HEK293 (cell line): ENCODE measurements around the gene SULT1A2.
A peak's percentile ranks its signal among the peaks of the same experiment; 100 is the strongest.

Source experiments
- YY1 ChIP-seq: fragments of 450-650 bp; formaldehyde crosslinking; IDR thresholded peaks from 2 replicates; pipeline ENCODE4 v1.5.1; 2018; ENCODE audit warnings: missing biosample characterization, missing genetic modification characterization
- ZBTB1 ChIP-seq: fragments of 450-650 bp; formaldehyde crosslinking; IDR thresholded peaks from 2 replicates; pipeline ENCODE4 v1.5.1; 2016; ENCODE audit warnings: missing biosample characterization, missing genetic modification characterization
- ZNF350 ChIP-seq: fragments of 450-650 bp; formaldehyde crosslinking; IDR thresholded peaks from 2 replicates; pipeline ENCODE4 v1.5.0; 2017; ENCODE audit warnings: missing biosample characterization, mild to moderate bottlenecking, missing genetic modification characterization
- ZNF585B ChIP-seq: fragments of 450-650 bp; formaldehyde crosslinking; IDR thresholded peaks from 2 replicates; pipeline ENCODE4 v1.5.1; 2016; ENCODE audit warnings: missing biosample characterization, missing genetic modification characterization
- ZNF830 ChIP-seq: fragments of 450-650 bp; IDR thresholded peaks from 2 replicates; pipeline ENCODE4 v1.5.0; 2018; ENCODE audit warnings: missing biosample characterization, missing genetic modification characterization, low read depth, mild to moderate bottlenecking, moderate library complexity
- TF ChIP-seq, protein P1 (sequence below): fragments of 450-650 bp; formaldehyde crosslinking; IDR thresholded peaks from 2 replicates; pipeline ENCODE4 v1.5.1; 2016; ENCODE audit warnings: missing biosample characterization, missing genetic modification characterization
- TF ChIP-seq, protein P2 (sequence below): fragments of 450-650 bp; formaldehyde crosslinking; IDR thresholded peaks from 2 replicates; pipeline ENCODE4 v1.5.1; 2017; ENCODE audit warnings: missing biosample characterization, missing genetic modification characterization
- TF ChIP-seq, protein P3 (sequence below): fragments of 450-650 bp; formaldehyde crosslinking; IDR thresholded peaks from 2 replicates; pipeline ENCODE4 v1.5.1; 2017; ENCODE audit warnings: missing biosample characterization, missing genetic modification characterization
- TF ChIP-seq, protein P4 (sequence below): fragments of 450-650 bp; formaldehyde crosslinking; IDR thresholded peaks from 2 replicates; pipeline ENCODE4 v1.5.1; 2016; ENCODE audit warnings: missing biosample characterization, missing genetic modification characterization
- TF ChIP-seq, protein P5 (sequence below): fragments of 450-650 bp; formaldehyde crosslinking; IDR thresholded peaks from 2 replicates; pipeline ENCODE4 v1.5.1; 2016; ENCODE audit warnings: missing biosample characterization, missing genetic modification characterization
- TF ChIP-seq, protein P6 (sequence below): fragments of 450-650 bp; formaldehyde crosslinking; IDR thresholded peaks from 2 replicates; pipeline ENCODE4 v1.5.1; 2017; ENCODE audit warnings: missing biosample characterization, missing genetic modification characterization

DNA sequence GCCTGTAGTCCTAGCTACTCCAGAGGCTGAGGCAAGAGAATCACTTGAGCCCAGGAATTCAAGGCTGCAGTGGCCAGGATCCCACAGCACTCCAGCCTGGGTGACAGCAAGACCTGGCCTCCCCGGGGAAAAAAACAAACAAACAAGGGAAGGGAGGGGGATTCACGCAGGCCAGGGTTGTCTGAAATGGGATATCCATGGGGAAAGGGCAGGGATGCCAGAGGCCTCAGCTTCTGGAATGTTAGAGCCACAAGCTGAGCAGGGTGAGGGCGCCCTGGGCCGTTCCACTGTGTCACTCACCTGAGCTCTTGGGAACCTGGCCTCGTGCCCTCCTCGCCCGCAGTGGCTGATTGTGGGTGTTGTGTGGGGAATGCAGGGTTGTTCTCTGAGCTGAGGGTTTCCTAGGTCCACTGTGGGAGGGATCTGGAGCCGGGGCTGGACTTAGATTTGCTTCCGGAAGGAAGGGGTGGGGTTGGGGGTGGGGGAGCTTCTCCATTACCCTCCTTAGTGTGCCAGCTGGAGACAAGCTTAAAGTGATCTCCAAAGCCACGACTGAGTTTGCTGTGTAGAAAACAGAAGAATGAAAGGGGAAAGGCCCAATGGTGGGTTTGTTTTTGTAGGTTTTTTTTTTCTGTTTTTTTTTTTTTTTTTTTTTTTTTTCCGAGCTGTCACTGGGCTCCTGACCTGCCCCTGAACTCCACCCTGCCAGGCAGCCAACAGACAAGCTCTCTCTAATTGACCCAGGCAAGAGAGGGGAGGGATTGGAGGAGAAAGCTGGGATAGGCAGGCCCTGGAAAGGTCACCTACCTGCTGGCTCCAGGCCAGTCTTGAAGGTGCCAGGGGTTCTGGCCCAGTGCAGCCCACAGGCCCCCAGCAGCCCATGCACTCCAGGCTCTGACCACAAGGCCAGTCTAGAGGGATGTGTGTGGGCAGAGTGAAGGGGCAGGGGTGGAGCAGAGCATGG lies 13.1 kb upstream of the SULT1A2 start, which contains the start of gene SULT1A1:
- TF ChIP-seq, protein P1, sequence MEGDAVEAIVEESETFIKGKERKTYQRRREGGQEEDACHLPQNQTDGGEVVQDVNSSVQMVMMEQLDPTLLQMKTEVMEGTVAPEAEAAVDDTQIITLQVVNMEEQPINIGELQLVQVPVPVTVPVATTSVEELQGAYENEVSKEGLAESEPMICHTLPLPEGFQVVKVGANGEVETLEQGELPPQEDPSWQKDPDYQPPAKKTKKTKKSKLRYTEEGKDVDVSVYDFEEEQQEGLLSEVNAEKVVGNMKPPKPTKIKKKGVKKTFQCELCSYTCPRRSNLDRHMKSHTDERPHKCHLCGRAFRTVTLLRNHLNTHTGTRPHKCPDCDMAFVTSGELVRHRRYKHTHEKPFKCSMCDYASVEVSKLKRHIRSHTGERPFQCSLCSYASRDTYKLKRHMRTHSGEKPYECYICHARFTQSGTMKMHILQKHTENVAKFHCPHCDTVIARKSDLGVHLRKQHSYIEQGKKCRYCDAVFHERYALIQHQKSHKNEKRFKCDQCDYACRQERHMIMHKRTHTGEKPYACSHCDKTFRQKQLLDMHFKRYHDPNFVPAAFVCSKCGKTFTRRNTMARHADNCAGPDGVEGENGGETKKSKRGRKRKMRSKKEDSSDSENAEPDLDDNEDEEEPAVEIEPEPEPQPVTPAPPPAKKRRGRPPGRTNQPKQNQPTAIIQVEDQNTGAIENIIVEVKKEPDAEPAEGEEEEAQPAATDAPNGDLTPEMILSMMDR (tag by site-specific recombination): no peak
- no peak for TF ChIP-seq ZBTB1 (tag by site-specific recombination)
- no peak for TF ChIP-seq YY1 (tag by site-specific recombination)
- TF ChIP-seq, protein P2, sequence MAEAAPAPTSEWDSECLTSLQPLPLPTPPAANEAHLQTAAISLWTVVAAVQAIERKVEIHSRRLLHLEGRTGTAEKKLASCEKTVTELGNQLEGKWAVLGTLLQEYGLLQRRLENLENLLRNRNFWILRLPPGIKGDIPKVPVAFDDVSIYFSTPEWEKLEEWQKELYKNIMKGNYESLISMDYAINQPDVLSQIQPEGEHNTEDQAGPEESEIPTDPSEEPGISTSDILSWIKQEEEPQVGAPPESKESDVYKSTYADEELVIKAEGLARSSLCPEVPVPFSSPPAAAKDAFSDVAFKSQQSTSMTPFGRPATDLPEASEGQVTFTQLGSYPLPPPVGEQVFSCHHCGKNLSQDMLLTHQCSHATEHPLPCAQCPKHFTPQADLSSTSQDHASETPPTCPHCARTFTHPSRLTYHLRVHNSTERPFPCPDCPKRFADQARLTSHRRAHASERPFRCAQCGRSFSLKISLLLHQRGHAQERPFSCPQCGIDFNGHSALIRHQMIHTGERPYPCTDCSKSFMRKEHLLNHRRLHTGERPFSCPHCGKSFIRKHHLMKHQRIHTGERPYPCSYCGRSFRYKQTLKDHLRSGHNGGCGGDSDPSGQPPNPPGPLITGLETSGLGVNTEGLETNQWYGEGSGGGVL (tag by site-specific recombination): no peak
- TF ChIP-seq, protein P3, sequence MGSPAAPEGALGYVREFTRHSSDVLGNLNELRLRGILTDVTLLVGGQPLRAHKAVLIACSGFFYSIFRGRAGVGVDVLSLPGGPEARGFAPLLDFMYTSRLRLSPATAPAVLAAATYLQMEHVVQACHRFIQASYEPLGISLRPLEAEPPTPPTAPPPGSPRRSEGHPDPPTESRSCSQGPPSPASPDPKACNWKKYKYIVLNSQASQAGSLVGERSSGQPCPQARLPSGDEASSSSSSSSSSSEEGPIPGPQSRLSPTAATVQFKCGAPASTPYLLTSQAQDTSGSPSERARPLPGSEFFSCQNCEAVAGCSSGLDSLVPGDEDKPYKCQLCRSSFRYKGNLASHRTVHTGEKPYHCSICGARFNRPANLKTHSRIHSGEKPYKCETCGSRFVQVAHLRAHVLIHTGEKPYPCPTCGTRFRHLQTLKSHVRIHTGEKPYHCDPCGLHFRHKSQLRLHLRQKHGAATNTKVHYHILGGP (tag by site-specific recombination): no peak
- TF ChIP-seq, protein P4, sequence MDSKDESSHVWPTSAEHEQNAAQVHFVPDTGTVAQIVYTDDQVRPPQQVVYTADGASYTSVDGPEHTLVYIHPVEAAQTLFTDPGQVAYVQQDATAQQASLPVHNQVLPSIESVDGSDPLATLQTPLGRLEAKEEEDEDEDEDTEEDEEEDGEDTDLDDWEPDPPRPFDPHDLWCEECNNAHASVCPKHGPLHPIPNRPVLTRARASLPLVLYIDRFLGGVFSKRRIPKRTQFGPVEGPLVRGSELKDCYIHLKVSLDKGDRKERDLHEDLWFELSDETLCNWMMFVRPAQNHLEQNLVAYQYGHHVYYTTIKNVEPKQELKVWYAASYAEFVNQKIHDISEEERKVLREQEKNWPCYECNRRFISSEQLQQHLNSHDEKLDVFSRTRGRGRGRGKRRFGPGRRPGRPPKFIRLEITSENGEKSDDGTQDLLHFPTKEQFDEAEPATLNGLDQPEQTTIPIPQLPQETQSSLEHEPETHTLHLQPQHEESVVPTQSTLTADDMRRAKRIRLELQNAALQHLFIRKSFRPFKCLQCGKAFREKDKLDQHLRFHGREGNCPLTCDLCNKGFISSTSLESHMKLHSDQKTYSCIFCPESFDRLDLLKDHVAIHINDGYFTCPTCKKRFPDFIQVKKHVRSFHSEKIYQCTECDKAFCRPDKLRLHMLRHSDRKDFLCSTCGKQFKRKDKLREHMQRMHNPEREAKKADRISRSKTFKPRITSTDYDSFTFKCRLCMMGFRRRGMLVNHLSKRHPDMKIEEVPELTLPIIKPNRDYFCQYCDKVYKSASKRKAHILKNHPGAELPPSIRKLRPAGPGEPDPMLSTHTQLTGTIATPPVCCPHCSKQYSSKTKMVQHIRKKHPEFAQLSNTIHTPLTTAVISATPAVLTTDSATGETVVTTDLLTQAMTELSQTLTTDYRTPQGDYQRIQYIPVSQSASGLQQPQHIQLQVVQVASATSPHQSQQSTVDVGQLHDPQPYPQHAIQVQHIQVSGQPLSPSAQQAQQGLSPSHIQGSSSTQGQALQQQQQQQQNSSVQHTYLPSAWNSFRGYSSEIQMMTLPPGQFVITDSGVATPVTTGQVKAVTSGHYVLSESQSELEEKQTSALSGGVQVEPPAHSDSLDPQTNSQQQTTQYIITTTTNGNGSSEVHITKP (tag by site-specific recombination): peak; percentile 61; the same call in 1 of the 2 replicates
- TF ChIP-seq ZNF830 (tag by site-specific recombination): no peak
- TF ChIP-seq, protein P5, sequence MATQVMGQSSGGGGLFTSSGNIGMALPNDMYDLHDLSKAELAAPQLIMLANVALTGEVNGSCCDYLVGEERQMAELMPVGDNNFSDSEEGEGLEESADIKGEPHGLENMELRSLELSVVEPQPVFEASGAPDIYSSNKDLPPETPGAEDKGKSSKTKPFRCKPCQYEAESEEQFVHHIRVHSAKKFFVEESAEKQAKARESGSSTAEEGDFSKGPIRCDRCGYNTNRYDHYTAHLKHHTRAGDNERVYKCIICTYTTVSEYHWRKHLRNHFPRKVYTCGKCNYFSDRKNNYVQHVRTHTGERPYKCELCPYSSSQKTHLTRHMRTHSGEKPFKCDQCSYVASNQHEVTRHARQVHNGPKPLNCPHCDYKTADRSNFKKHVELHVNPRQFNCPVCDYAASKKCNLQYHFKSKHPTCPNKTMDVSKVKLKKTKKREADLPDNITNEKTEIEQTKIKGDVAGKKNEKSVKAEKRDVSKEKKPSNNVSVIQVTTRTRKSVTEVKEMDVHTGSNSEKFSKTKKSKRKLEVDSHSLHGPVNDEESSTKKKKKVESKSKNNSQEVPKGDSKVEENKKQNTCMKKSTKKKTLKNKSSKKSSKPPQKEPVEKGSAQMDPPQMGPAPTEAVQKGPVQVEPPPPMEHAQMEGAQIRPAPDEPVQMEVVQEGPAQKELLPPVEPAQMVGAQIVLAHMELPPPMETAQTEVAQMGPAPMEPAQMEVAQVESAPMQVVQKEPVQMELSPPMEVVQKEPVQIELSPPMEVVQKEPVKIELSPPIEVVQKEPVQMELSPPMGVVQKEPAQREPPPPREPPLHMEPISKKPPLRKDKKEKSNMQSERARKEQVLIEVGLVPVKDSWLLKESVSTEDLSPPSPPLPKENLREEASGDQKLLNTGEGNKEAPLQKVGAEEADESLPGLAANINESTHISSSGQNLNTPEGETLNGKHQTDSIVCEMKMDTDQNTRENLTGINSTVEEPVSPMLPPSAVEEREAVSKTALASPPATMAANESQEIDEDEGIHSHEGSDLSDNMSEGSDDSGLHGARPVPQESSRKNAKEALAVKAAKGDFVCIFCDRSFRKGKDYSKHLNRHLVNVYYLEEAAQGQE (tag by site-specific recombination): no peak
- no peak for TF ChIP-seq ZNF585B (tag by site-specific recombination)
- TF ChIP-seq, protein P6, sequence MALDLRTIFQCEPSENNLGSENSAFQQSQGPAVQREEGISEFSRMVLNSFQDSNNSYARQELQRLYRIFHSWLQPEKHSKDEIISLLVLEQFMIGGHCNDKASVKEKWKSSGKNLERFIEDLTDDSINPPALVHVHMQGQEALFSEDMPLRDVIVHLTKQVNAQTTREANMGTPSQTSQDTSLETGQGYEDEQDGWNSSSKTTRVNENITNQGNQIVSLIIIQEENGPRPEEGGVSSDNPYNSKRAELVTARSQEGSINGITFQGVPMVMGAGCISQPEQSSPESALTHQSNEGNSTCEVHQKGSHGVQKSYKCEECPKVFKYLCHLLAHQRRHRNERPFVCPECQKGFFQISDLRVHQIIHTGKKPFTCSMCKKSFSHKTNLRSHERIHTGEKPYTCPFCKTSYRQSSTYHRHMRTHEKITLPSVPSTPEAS (tag by site-specific recombination): no peak
- TF ChIP-seq ZNF350 (tag by site-specific recombination): no peak
